GM12878 (cell line): ENCODE measurements around the gene SMARCD3. TPM values are rescaled to one million over a fixed set of nuclear protein-coding genes. Genes with fewer than 3 reads are reported as not detected.

Experiments used
- MTA3 ChIP-seq: IDR thresholded peaks from 2 replicates; pipeline ENCODE4 v1.6.1; 2012; ENCODE audit warnings: low read length, inconsistent platforms, borderline replicate concordance
- ZBED1 ChIP-seq: IDR thresholded peaks from 2 replicates; pipeline ENCODE4 v1.6.1; 2016; ENCODE audit warnings: borderline replicate concordance
- ZSCAN29 ChIP-seq: fragments of 450-650 bp; IDR thresholded peaks from 2 replicates; pipeline ENCODE4 v1.6.1; 2017; ENCODE audit warnings: mild to moderate bottlenecking, moderate library complexity
- polyA plus RNA-seq, 11 experiments: library from polyadenylated mRNA; depleted of rRNA in 4 of 11; unstranded in 6 of 11; stranded (reverse) in 5 of 11; fragments of >200 nt; fragmentation: Nextera tagmentation in 4 of 11; fragmentation: Illumina TruSeq in 1 of 11; extraction: Ambion mirVana in 4 of 11; extraction: Trizol in 1 of 11; gene quantifications; 1 replicate in 1 of 11; 2 replicates in 10 of 11; pipeline versions ENCODE4 v1.2.1 to v1.2.3, GENCODE V29; 2011 to 2016; ENCODE audit warnings: inconsistent platforms in 2 of 11, missing spikeins in 2 of 11, low read depth in 1 of 11
- total RNA-seq, 4 experiments: library from RNA; depleted of rRNA in 3 of 4; stranded (reverse); fragments of >200 nt in 3 of 4; fragmentation: Illumina TruSeq in 1 of 4; extraction: Trizol in 1 of 4; gene quantifications; 2 replicates each; pipeline versions ENCODE4 v1.2.1 to v1.2.3, GENCODE V29; 2013 to 2021
- TF ChIP-seq, protein P1 (sequence below): fragments of 450-650 bp; IDR thresholded peaks from 2 replicates; pipeline ENCODE4 v1.6.1; 2017; ENCODE audit warnings: low read depth, mild to moderate bottlenecking, moderate library complexity
- TF ChIP-seq, protein P2 (sequence below): fragments of 150-350 bp; IDR thresholded peaks from 2 replicates; pipeline ENCODE4 v1.6.1; 2016; ENCODE audit warnings: low read depth, low read length

SMARCD3 gene
- total and polyA plus RNA-seq, 10 of the 15 experiments (the other 5 are each of a cell fraction or from before 2014, with no cell fraction given), result 0.11 to 1.4 (median 0.16) TPM

DNA sequence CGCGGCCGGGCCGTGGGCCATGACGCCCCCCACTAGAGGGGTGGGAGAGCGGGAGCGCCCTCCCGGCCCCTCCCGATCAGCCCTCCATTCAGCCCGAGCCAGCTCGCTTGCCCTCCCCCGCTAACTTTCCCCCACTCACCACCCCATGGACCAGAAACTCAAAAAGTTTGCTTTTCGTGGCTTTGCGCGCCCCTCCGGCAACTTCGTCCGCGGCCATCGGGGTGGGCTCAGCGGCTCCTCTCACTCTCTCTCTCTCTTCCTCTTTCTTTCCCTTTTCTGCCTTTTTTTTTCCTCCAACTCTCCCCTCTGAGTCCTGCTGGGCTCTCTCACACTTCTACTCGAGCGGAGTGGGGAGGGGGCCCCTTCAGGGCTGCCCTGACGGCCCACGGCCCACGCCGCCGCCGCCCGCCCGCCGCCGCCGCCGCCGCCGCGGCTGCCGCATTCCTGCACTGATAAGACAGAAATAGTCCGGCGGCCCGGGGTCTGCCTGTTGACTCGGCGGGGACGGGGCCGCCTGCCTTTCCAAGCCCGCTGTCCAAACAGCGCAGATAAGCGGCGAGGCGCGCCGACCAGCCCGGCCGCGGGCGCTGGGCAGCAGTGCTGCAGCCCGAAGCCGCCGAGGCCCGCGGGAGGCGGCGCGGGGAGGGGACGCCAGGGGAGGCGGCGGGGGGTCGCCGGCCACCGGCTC lies at the start of gene SMARCD3 (continued):
- TF ChIP-seq ZSCAN29 (no peak), ZBED1 (no peak), MTA3 (no peak)
- TF ChIP-seq, protein P1, sequence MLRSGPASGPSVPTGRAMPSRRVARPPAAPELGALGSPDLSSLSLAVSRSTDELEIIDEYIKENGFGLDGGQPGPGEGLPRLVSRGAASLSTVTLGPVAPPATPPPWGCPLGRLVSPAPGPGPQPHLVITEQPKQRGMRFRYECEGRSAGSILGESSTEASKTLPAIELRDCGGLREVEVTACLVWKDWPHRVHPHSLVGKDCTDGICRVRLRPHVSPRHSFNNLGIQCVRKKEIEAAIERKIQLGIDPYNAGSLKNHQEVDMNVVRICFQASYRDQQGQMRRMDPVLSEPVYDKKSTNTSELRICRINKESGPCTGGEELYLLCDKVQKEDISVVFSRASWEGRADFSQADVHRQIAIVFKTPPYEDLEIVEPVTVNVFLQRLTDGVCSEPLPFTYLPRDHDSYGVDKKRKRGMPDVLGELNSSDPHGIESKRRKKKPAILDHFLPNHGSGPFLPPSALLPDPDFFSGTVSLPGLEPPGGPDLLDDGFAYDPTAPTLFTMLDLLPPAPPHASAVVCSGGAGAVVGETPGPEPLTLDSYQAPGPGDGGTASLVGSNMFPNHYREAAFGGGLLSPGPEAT, result no peak
- TF ChIP-seq, protein P2, sequence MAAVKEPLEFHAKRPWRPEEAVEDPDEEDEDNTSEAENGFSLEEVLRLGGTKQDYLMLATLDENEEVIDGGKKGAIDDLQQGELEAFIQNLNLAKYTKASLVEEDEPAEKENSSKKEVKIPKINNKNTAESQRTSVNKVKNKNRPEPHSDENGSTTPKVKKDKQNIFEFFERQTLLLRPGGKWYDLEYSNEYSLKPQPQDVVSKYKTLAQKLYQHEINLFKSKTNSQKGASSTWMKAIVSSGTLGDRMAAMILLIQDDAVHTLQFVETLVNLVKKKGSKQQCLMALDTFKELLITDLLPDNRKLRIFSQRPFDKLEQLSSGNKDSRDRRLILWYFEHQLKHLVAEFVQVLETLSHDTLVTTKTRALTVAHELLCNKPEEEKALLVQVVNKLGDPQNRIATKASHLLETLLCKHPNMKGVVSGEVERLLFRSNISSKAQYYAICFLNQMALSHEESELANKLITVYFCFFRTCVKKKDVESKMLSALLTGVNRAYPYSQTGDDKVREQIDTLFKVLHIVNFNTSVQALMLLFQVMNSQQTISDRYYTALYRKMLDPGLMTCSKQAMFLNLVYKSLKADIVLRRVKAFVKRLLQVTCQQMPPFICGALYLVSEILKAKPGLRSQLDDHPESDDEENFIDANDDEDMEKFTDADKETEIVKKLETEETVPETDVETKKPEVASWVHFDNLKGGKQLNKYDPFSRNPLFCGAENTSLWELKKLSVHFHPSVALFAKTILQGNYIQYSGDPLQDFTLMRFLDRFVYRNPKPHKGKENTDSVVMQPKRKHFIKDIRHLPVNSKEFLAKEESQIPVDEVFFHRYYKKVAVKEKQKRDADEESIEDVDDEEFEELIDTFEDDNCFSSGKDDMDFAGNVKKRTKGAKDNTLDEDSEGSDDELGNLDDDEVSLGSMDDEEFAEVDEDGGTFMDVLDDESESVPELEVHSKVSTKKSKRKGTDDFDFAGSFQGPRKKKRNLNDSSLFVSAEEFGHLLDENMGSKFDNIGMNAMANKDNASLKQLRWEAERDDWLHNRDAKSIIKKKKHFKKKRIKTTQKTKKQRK, result no peak
